GDM1 (cell line): Measurements from ENCODE around the gene FGF14.
A peak's percentile ranks its signal among the peaks of the same experiment; 100 is the strongest.

ENCODE experiments used
- DNase-seq: peaks from one replicate; lab custom pipeline; 2025; lab: John Stamatoyannopoulos, UW

The FGF14 gene

DNA sequence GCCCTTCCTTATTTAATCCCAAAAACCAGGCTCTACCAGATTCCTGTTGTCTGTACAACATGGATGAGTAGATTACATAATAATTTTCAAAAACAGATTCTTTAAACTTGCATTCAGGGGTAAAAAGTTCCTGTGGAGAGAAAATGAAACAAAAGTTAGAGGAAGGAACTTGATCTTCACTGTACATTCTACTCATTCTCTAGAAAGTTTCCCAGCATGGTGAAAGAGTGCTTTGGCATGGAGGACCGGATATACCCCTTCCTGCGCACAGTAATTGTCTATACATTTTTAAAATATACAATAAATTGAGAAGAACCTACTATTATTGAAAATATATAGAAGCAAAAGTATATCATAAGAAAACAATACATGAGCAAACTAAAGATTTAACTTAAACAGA is 675.2 kb downstream of the FGF14 start:
- DNase-seq = no peak

GRCh38 chr13:101718496-101718895 is 683.4 kb downstream of the FGF14 start:
- no peak for DNase-seq

DNA sequence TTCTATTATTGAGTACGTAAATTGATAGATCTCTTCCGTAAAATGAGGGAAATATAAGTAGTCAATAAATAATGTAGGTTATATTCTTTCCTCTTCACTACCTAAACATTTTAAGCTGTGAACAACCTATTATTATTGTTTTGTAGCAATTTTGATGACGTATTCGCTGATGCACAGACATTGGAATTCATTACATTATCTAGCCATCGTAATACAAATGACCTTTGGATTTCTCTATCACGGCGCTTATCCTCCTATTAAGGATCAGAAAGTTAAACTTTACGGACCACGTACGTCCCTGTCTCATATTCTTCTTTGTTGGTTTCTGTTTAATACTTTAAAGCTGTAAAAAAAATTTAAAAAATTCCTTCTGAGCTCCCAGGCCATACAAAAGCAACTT is 684.5 kb downstream of the FGF14 start:
- no peak for DNase-seq

DNA sequence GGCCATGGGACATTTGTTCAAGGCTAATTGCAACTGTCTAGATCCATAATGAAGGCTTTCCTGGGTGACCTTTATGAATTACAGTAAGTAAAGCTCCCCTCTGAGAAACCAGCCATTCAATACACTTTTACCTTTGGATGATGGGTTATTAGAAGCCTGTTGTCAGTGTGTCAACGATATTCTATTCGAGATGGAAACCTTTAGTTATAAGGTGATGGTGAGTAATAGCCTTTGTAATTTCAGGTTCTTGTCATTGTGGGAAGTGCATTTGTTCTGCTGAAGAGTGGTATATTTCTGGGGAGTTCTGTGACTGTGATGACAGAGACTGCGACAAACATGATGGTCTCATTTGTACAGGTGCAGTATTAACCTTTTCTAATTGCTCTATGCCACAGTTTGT is 687.7 kb downstream of the FGF14 start:
- DNase-seq = no peak

- no peak for DNase-seq
Observed at GRCh38 chr13:101712026-101712348, 689.9 kb downstream of the FGF14 start.

DNA sequence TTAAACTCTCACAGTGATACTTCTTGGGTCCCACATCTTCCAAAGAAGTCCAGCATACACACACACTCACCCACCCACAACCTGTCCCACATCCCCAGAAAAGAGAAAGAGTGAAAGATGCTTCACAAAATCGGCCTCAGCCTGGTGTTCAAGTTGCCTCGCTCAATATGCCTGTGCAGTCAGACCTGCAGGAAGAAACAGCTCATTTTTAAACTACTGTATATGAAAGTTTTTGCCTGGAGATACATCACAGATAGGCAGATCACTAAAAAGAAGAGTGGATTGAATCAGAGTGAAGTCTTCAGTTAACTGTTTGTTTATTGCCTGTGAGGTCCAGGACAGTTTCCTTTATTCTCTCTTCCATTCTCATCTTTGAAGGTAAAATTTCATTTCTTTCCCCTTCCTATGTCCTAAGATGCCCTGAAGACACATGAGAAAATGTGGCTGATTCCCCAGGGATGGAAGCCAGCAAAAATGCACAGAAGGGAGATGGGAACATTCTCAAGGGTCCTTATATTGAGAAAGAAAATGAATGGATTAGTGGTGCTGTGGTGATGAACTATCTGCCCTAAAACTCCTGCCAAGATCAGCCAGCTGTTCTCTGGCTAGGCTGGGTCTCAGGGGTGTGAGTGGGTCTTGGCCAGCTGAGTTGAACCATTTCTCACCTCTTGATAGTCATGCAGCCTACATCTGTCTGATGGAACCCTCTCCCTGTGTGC is 690.4 kb downstream of the FGF14 start:
- DNase-seq = no peak

DNA sequence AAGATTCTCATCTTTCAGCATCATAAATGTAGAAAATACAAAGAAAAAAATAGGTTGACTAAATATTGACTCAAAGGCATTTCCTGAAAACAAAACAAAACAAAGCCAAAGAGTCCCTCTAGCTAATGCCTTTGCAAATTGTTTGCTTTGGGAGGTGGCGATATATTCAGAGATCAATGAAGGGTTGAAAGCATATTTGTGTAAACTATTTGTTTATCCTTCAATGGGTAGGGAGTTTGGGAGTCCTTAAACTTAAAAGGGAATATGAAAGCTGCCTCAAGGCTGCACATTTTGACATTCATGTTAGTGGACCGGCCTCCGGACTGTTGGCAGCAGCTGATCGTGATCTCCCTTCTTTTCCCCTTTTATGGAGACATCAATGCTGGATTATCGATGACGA is 691.9 kb downstream of the FGF14 start:
- DNase-seq = no peak

DNA sequence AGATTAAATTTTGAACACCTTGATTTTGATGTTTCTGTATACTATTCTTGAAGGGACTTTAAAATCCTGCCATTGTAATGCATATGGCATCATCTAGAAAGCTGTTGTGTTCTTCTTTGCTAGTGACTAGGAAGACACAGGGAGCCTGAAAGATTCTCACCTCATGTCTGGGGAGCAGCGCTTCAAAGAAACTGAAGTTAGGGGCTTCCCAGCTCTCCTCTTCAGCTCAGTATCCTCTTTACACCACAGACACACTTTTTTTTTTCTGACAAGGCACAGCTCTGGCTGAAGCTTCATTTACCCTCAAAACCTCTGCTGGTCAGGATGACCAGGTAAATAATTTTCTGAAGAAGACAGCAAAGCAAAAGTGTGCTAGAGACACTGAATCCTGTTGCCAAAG is 693.7 kb downstream of the FGF14 start:
- DNase-seq = no peak

DNA sequence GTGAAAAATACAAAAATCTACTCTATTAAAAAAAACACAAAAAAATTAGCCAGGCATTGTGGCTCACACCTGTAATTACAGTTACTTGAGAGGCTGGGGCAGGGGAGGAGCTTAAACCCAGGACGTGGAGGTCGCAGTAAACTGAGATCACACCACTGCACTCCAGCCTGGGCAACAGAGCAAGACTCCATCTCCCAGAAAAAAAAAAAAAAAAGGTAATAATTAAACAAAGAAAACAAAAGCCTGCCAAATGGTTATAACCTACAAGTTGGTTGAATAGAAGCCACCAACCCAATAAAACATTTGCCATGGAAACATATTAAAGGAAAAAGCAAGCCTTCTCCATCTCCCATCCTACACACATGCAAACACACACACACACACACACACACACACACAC is 694.2 kb downstream of the FGF14 start:
- no peak for DNase-seq

DNA sequence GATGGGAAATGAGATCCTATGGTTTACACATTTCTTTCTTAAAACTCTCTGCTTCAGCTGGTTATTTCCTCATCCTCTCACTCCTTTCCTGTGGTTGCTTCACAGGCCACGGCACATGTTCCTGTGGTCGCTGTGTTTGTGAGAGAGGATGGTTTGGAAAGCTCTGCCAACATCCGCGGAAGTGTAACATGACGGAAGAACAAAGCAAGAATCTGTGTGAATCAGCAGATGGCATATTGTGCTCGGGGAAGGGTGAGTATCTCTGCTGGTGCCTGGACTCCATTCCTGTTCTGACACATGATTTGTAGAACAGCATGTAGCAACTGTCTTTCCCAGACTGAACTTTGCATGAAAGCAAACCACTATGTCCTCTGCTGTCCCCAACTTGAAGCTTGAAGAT is 695.2 kb downstream of the FGF14 start:
- peak; percentile 76 for DNase-seq

DNA sequence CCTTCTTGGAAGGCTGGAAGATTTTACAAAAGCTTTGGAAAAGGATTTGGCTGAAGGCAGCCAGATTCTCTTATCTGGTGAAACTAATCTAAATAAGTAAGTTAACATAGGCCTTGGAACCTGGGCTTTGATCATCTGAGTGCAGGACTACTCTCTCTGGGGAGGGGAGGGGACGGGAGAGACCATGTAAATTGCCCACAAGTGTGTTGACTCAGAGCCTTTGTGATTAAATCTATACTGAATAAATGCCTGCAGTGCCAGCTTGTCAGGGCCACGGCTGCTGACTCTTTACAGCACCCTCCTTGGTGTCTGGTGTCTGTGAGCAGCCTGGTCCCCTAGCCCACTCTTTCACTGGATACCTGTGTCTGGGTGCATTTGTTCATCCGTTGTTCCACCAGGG is 698.0 kb downstream of the FGF14 start:
- DNase-seq = no peak

GRCh38 chr13:101703081-101703480 is 698.8 kb downstream of the FGF14 start:
- DNase-seq = no peak

DNA sequence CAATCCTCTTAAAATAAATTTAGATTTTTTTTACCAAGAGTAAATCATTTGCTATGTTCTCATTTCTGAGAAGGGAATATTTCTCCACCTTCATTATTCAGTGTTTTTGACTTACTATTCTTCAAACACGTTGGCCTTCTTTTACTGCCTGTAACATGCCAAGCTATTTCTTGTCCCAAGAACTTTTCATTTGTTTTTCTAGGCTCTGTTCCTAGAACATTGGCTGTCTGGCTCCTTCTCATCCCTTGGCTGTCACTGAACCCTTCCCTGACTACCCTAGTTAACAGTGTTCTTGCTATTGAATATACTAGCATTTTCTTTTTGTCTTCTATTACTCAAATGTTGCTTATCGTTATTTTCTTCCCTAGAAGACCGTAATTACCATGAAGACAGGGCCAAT is 701.2 kb downstream of the FGF14 start:
- DNase-seq = no peak

GRCh38 chr13:101698400-101698799 is 703.4 kb downstream of the FGF14 start:
- DNase-seq = no peak

DNA sequence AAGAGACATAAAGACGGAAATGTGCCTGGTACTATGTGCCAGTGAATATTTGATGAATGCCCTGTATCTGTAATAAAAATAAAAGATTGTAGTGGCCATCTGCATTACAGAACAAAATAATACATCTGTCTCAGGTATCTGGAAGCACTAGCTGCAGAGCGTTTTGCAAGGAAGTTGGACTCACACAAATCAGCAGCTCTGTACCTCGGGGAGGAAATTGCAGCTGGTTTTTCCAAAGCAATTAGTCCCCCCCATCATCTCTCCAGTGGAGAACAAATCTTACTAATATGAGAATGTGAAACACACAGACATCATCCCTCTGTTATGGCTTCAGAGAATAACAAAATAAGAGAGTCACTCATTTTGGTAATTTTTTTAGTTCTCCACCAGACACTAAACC is 704.1 kb downstream of the FGF14 start:
- no peak for DNase-seq

DNA sequence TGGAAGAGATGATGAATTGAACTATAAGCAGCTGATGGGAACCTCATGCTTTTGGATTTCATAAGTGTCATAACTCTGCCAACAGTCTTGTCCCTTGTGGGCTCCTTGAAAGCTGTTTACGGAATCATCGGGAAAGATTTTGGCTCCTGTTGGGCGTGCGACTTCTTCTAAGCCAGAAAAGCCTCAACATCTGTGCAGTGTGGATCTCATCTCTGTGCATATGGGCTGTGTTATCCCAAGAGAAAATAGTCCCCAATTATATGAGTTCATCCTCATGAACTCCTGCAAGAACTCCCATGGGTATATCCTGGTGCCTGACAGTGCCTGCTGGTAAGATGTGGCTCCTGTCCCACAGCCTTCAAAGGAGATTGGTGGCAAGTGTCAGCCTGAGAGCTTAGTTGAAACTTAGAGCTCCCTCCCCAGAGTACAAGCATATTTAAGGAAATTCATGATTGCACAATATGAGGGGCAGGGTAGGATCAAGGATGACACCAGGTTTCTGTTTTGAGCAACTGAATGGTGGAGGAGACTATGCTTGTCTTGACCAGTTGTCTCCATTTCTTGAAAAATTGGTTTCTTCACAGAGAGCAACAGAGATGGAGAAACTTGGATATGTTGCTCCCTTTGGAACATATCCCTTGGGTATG is 705.9 kb downstream of the FGF14 start:
- DNase-seq = no peak

- no peak for DNase-seq
Observed at GRCh38 chr13:101691341-101691860, 710.4 kb downstream of the FGF14 start.

- no peak for DNase-seq
Observed at GRCh38 chr13:101690871-101691270, 711.0 kb downstream of the FGF14 start.

GRCh38 chr13:101686003-101686402 is 715.8 kb downstream of the FGF14 start:
- DNase-seq = no peak

DNA sequence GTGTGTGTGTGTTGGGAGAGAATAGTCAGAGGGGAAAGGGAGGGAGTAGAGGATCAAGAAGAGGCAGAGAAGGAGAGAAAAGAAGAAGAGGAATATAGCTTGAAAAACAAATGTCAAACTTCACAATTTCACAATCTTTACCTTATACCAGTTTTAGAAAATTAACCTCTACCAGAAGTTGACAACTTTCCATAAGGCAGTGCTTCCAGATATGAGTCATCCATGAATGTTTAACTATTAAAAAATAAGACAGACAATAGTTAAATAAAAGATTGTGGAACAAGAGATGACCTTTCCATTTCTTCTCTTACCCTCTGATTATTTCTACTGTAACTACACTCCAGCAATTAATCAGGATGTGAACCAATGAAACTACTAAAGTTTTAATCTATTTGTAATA is 720.0 kb downstream of the FGF14 start:
- no peak for DNase-seq

DNA sequence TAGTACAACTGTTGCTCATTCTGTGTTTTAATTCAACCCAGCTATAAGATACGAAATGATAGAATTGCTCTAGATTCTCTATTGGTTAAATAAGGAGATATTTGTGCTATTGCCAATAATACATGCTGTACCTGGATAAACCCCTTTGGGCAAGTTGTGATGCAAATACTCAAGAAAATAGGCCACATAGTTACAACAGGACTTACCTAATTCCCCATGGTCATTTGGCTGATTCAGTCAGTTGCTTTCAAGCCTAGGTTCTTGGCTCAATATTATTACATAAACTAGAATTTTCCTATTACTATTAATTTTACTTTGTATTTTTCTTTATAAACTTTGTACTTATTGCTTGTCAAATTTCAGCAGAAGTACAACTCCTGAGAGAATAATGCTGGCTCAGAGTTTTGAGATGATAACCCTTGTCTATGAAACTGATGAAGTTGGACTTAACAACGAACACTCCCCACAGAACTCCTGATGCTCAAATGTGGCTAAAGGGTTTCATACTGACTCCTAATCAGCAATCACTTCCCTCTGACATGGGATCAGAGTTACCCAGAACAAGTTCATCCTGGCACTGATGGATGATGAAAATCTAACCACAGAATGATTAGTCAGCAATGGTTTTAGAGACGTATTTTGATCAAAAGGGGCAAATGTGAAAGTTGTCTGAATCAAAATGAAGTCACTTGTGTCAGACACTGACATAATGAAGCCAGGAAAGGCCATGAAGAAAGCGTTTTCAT is 728.3 kb downstream of the FGF14 start:
- DNase-seq = no peak

DNA sequence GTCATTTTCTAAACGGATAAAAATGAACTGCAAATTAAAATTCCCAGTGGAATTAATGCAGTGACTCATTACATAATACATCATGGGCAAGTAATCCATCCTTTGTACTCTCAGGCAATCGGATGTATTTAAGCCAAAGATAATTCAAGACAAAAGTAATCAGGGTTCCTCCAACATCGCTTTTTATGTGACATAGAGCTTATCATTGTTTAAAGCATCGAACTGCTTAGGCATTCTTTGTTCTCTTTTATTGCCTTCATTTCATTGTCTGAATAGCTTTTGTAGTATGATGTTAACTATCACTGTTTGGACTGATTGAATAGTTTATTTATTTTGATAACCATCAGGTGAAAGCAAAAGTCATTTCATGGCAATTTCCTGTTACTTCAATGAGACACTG is 740.0 kb downstream of the FGF14 start:
- DNase-seq = no peak
